Measurements from ENCODE around the gene SMYD3. TPM values are rescaled to one million over a fixed set of nuclear protein-coding genes. Genes with fewer than 3 reads are reported as not detected.
"Not testable (repeated sequence)": the region's sequence is repeated elsewhere in the genome, so short reads cannot be mapped to it uniquely, and the experiment has no call there.

Gene SMYD3
- total RNA-seq, 1 donor from 2014 or later, result 46.7 TPM

DNA sequence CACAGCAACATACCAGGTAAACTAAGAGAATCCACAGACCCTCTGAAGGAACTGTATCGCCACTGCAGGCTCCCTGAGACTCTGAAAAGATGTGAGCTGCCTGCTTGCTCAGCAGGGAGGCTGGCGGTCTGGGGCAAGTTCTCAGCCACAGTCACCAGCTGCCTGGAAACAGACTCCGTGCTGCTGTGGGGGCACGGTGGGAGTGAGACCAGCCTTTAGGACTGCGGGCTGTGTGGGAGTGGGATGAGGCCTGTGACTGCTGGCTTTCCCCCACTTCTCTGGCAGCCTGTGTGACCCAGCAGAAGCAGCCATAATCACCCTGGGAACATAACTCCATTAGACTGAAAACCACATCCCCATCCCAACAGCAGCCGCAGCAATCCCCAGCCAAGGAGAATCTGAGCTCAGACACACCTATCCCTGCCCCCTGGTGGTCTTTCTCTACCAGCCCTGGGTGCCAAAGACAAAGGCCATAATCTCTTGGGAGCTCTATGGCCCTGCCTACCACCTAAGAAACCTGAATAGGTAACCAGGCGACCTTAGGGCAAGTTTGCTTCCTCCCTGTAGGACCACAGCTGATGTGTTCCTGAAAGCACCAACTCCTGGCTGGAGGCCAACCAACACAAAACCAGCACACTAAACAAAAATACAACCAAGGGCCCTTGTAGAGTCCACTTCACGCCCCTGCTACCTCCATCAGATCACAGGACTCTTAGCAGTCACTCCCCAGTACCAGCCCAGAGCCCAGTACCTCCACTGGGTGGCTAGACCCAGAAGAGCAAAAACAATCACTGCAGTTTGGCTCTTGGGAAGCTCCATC is 151.5 kb downstream of the SMYD3 start:
- no peak for DNase-seq (ENCODE audit: low spot score)

DNA sequence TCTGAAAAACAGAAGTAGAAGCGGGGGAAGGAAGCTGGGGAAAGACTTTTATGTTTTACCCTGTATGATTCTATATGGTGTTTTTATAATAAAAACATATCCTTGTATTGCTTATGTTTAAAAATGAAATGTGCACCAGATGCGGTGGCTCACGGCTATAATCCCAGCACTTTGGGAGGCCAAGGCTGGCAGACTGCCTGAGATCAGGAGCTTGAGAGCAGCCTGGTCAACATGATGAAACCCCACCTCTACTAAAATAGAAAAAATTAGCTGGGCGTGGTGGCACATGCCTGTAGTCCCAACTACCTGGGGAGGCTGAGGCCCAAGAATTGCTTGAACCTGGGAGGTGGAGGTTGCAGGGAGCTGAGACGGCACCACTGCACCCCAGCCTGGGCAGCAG is 155.4 kb downstream of the SMYD3 start:
- DNase-seq (ENCODE audit: low spot score), result peak; percentile 60

DNA sequence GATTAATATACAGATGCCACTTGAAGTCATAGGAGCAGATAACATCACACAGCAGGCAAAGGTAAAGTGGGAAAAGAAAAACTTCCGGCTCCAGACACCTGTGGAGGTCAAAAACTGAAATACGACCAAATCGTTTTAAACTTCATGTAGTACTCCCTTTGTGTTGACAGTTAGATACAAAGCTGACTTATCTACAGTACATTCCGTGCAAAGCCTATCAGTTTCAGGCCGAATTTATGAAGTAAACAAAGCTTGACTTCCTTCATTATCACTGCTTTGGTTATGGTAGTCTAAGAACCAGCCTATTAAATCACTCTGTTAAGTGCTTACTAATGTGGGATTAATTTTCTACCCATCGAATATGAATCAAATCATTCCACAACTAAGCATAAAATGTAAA is 156.3 kb downstream of the SMYD3 start:
- DNase-seq (ENCODE audit: low spot score), result no peak

DNA sequence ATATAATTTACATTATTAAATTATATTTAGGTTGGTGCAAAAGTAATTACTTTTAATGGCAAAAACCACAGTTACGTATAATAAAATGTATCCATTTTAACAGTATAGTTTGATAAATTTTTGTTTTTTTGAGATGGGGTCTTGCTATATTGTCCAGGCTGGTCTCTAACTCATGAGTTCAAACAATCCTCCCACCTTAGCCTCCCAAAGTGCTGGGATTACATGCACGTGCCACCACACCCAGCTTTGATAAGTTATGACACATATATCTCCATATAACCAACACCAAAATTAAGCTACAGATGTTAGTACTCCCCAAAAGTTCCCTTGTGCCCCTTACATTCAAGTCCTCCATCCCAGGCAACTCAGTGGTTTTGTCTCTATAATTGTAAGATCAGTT is 163.1 kb downstream of the SMYD3 start:
- no peak for DNase-seq (ENCODE audit: low spot score)

DNA sequence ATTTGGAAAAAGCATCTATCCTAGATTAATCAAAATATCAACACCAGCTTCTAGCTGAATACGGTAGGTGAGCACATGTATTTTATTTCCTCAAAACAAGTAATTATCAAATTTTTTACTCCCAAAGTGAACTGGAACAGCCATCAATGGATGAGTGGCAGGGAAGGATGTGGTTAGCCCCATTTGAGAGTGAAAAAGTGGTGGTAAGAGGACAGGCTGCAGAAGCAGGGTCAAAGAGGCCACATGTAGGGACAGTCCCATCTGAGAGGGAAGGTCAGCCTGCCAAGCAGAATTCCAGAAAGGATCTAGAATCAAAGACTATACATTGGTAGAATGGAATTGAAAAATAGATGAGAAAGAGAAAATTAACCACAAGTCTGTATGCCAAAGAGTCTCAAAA is 163.8 kb downstream of the SMYD3 start:
- no peak for DNase-seq (ENCODE audit: low spot score)

DNA sequence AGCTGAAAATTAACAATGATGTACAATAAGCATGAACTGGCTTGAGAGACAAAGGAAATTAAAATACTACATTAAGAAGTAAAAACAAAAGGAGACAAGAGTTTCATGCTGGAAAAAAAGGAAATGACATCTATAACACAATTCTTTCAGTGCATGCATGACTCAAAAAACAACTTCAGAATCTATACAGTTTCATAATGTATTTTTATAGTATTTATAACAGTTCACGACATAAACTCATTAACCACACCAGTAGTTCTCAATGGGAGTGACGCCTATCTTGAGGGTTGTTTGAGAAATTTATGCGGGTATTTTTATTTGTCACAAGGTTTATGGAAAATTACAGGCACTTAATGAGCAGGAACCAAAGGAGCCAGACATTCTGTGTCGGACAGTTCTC is 168.5 kb downstream of the SMYD3 start:
- DNase-seq (ENCODE audit: low spot score), result no peak

DNA sequence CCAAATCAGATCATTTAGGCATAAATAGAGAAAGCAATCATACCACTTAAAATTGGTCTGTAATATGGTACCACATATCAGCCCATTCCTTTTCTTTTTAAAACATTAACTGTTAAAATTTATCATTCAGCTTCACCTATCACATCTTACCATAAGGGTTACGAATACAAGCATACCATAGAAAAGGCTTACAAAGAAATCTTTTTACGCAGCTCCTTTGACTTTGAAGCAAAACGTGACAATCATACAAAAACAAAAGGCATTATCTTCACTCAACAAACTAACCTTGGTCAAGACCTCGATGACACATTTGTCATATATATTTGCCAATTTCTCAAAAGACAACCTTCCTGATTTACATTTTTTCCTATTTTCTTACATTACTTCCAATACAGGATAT is 169.0 kb downstream of the SMYD3 start:
- no peak for DNase-seq (ENCODE audit: low spot score)

DNA sequence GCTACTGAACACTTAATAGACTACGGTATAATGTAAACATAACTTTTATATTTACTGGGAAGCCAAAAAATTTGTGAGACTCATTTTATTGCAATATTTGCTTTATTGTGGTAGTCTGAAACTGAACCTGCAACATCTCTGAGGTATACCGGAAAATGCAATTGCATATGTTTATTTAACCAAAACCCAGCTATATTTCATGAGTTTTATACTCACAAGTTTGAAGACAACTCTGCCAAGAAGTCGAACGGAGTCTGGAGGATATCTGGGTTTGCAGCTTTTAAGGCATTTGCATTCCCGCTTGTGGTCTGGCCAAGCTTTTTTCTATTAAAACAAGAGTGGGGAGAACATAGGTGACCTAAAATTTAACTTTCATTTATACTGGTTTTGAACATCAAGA is 171.9 kb downstream of the SMYD3 start:
- DNase-seq (ENCODE audit: low spot score), result peak; percentile 78

DNA sequence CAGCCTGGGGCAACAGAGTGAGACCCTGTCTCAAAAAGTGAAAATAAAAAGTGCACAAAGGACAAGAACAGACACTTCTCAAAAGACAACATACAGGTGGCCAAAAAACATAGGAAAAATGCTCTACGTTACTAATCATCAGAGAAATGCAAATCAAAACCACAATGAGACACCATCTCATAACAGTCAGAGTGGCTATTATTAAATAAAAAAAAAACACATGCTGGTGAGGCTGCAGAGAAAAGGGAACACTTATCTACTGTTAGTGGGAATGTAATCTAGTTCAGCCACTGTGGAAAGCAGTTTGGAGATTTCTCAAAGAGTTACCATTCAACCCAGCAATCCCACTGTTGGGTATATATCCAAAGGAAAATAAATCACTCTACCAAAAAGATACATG is 173.2 kb downstream of the SMYD3 start:
- DNase-seq (ENCODE audit: low spot score), result no peak

DNA sequence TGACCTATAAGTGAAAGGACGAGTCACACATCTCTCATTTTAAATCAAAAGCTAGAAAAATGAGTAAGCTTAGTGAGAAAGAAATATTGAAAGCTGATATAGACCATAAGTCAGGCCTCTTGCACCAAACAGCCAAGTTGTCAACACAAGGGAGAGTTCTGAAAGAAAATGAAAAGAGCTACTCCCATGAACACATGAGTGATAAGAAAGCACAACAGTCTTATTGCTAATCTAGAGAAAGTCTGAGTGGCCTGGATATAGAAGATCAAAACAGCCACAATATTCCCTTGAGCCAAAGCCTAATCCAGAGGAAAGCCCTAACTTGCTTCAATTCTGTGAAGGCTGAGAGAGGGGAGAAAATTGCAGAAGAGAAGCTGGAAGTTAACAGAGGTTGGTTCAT is 175.0 kb downstream of the SMYD3 start:
- peak; percentile 97 for DNase-seq (ENCODE audit: low spot score)

DNA sequence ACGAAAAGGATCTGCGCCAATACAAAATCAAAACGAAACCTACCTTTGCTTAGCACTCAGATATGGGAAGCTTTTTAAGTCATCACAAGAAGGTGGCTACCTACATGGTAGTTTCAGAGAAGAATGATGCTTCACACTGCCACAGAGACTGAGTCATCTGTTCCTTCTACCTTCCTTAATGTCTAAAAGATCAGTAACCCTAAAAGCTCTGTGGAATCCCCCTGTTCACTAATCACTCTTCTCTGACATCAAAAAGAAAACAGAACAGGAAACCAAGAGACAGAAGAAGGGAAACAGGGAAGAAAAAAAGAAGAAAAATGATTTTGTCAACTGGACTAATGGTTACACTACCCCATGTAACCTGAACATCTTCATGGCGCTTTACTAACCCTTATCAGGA is 177.2 kb downstream of the SMYD3 start:
- no peak for DNase-seq (ENCODE audit: low spot score)

DNA sequence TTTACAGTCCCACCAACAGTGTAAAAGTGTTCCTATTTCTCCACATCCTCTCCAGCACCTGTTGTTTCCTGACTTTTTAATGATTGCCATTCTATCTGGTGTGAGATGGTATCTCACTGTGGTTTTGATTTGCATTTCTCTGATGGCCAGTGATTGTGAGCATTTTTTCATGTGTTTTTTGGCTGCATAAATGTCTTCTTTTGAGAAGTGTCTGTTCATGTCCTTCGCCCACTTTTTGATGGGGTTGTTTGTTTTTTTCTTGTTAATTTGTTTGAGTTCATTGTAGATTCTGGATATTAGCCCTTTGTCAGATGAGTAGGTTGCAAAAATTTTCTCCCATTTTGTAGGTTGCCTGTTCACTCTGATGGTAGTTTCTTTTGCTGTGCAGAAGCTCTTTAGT is 177.8 kb downstream of the SMYD3 start:
- not testable (repeated sequence) for DNase-seq (ENCODE audit: low spot score)

DNA sequence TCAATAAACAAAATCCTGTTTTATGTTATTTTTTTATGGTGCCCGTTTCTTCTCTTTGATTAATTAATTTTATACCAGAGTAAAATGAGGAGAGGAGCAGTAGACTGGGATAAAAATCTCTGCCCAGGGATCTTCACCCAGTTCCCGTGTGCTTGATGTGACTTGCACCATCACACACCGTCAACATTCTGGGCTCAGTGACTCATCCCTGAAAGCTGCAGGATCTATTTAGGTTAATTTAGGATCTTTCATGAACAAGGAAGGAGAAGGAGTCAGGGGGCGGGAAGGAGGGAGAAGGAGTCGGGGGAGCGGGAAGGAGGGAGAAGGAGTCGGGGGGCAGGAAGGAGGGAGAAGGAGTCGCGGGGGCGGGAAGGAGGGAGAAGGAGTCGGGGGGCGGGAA is 182.4 kb downstream of the SMYD3 start:
- DNase-seq (ENCODE audit: low spot score), result no peak

DNA sequence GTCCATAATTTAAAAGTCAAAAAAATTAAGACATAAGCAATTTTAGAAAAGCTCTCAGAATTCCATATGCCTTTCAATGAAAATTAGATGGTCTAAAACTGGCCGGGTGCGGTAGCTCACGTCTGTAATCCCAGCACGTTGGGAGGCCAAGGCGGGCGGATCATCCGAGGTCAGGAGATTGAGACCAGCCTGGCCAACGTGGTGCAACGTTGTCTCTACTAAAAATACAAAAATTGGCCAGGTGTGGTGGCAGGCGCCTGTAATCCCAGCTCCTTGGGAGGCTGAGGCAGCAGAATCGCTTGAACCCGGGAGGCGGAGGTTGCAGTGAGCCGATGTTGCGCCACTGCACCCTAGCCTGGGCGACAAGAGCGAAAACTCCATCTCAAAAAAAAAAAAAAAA is 183.0 kb downstream of the SMYD3 start:
- not testable (repeated sequence) for DNase-seq (ENCODE audit: low spot score)

DNA sequence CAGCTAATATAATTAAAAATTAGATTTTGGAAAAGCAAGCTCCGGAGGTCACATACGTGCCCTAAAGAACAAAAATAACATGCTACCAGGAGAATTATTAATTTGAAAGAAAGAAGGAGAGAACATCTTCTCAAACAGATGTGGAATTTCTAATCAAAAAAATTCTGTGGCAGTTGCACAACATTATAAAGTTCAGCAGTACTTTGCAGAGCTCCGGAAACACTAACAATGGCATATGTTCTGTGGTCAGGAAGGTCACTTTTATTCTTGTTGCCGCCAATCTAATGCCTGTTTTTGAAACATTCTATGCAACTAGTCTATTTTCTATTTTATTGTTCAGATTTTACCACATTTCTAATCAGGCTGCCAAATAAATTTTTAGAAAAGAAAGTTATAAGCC is 186.8 kb downstream of the SMYD3 start:
- DNase-seq (ENCODE audit: low spot score), result no peak

DNA sequence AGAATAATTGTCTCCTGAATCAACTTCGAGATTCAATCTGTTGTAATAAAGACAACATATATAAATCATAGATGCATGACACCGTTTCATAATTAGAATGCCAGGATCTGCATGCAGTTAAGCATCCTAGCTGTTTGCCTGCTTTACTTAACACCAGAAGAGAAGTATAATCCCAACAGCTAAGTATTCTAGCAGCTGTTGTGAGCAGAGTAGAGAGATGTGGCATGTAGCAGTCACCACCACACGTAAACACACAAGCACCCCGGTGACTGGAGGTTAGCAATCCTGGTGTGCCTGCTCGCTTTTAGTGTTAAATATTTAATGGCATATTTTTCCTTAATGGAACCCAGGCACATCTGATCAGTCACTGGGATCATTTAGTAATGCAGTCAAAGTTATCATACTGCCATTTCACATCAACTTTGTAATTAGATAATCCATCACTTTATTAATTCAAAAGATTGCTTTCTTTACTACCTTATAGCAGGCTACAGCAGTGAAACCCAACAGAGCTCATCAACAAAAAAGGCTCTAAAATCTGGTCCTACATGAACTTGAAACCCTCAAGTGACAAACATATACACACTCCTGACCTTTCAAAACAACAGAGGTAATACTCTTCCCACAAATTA is 187.9 kb downstream of the SMYD3 start:
- DNase-seq (ENCODE audit: low spot score), result no peak

DNA sequence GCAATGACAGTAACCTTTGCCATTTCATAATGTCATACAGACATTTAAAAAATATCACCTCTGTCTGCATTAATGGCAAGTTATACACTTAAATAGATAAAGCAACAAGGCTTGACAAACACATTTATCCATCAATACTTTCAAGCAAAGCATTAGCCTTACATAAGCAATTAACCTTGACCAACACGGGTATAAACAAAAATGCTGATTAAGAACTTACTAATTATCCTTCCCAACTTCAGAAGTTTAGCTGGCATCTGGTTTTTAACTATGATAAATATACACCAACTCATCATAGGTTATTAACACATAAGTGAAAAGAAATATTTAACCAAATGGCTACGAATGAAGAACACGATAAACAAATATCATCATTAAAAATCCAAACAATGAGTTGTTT is 188.5 kb downstream of the SMYD3 start:
- DNase-seq (ENCODE audit: low spot score), result no peak

DNA sequence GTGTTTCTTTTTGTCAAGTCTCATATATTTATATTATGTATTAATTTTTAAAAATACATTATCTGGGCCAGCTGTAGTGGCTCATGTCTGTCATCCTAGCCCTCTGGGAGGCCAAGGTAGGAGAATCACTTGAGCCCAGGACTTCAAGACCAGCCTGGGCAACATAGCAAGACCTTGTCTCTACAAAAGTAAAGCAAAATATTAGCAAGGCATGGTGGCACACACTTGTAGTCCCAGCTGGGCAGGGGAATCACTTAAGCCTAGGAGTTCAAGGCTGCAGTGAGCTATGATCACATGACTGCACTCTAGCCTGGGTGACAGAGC is 189.1 kb downstream of the SMYD3 start:
- no peak for DNase-seq (ENCODE audit: low spot score)

DNA sequence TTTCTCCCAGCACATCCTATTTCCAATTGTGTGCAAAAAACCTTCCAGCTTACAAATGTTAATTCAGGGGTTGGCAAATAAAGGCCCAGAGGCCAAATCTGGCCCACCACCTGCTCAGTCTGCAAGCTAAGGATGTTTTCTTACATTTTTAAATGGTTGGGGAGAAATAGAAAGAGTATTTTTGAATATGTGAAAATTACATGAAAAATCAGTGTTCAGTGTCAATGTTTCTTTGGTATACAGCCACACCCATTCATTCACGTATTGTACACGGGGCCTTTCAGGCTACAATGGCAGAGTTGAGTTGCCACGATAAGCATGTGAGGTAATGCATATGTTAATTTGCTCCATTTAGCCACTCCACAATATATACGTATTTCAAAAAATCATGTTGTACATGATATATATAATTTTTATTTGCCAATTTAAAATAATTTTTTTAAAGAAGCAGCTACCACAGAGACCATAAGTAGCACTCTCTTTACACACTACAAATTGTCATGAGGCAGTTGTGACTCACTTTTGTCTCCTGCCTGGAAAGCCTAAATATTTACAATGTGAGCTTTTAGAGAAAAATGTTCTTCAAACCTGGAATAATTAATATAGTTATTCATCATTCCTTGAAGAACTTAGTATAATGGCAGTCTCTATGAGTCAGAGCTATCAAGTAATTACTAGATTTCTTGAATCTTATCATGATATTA is 189.6 kb downstream of the SMYD3 start:
- DNase-seq (ENCODE audit: low spot score), result no peak

DNA sequence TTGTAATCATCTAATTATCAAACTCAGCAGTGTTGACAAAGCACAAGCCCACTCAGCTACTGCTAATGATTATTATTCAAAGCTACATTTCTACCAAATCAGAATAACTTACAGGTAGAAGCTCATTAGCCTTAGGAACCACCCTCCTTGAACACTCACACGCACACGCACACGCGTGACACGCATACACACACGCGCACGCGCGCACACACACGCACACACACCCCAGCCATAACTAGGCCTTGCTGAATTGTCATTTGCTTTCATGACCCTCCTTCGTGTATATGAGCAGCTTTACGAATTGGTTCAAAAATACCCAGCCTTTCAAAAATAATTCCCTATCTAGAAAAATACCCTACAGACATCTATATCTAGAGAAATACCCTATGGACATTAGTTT is 195.6 kb downstream of the SMYD3 start:
- DNase-seq (ENCODE audit: low spot score), result no peak

DNA sequence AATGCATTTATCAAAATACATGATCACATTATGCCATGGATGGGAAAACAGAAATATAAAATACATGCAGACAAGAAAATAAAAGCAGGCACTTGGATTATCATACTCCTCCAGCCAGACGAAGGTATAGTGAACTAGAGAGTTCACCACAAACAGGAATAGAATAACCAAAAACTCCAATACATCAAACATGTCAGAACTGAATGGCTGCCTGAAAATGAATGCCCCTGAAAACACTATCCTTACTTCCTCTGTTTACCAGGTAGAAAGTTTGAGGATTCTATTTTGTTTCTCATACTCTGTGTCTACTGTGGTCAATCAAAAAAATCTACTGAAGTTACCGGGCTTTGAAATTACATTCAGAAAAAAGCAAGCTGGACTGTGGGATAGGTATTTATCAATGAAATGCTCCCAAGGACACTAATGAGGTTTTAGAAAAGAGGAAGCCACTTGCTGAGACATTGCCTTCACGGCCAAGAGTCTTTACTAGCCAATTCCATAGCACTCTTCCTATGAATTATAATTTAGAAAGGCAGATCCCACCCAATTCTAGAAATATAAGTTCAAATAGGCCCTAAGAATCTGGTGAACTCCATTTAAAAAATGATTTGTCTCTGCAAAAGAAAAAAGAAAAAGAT is 197.7 kb downstream of the SMYD3 start:
- no peak for DNase-seq (ENCODE audit: low spot score)

DNA sequence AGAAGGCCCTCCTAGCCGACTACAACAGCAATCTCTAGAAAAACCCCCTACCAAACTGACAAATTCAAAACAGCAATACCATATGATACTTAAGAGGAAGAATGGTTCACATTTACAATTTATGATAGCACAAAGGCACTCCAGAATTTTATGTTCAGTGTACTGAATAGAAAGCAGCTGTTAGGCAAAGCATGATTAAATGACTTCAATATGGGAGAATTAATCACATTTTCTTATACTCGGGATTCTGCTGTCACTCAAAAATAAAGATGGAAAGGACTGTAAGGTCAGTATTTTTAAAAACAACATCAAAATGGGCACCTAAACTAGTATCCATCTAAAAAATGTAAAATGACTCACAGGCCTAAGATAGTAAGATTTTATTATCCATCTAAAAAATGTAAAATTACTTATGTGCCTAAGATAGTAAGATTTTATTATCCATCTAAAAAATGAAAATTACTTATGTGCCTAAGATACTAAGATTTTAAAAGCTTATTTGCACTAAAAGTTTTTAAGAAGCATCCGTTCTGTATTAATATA is 198.5 kb downstream of the SMYD3 start:
- no peak for DNase-seq (ENCODE audit: low spot score)
